Kidney capillary endothelial cell (primary cell): Measurements from ENCODE around the gene PIK3C2G.

Experiments
- DNase-seq: peaks from one replicate; pipeline ENCODE4 v3.0.0-alpha.2; 2018; ENCODE audit warnings: low spot score

PIK3C2G gene

DNA sequence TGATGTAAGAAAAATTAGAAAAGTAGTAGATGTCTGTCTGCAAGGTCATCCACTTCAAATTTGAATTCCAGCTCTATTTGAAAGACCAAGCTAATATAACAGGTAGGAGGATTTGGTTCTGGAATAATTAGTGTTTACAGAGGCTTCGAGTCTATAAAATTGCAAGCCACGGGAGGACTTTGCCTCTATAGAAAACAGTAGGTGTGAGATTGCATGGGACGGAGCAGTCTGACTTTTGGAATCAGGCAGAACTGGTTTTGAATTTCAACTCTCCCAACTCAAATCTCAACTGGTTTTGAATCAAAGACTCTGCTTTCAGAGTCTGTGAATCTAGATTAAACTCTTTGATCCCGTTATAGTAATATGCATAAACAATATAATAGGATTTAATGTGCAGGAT is 82.4 kb downstream of the PIK3C2G start:
- DNase-seq: no peak

DNA sequence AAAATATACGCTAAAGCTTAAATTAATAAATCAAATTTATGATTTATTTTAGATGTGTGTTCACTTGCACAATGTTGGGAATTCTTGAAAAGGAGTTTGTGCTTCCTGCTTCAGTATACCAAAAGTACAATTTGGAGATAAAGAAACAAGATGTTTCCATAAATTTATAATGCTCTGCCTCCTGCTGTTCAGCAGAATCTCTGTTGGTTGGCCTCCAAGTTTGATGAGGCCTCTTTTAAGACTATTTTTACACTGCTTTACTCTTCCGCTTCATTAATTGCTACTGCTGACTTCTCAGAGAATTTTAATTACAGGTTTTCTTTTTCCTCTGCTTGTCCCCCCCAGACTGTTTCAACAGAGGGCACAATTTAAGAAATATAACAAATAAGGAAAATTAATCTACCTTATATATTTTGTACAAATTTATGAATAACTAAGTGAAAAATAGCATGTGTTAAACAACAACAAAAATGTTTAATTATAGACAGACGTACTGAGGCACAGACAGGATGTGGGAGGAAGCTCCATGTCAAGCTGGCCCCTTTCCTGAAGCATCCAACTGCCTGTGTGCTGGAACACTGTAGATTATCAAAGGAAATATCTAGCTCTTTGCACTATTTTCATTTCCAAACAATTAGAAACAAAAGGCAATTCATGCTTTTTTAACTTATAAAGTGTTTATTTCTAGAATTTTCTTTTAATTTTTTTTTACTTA is 83.9 kb downstream of the PIK3C2G start:
- DNase-seq: peak; percentile 6

DNA sequence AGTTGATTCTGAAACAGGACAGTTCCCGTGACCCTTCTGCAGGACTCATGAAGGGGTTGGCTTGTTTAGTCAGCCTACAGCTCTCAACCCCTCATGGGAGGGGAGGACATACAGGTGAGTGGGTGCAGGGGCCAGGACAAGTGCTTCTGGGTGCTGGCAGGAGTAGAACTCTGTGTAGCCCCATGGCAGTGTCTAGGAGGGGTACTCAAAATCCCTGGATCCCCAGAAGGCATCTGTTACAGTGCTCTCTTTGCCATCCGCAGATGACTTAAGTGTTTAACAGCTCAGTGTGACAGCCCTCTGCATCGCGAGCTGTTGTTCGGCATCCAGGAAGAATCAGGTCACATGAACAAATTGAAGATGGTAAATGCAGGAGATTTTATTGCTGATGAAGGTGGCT is 91.0 kb downstream of the PIK3C2G start:
- DNase-seq: no peak

DNA sequence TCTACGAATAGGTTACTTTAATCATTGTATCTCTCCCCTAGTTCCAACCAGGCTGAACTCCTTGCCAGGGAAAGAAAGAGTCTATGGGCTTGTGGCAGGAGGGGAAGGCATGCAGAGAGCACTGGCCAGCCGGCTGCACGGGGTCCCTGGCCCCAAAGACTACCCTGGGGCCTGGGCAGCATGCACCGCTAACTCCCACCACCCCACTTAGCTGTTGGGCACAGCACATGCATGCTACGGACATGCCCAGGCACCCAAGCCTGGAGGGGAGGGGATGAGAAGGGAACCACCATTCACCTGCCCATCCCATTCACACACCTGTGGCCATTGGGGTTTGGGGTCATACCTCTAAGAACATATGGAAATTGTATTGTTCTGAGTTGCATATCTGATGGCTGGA is 94.1 kb downstream of the PIK3C2G start:
- DNase-seq: no peak

DNA sequence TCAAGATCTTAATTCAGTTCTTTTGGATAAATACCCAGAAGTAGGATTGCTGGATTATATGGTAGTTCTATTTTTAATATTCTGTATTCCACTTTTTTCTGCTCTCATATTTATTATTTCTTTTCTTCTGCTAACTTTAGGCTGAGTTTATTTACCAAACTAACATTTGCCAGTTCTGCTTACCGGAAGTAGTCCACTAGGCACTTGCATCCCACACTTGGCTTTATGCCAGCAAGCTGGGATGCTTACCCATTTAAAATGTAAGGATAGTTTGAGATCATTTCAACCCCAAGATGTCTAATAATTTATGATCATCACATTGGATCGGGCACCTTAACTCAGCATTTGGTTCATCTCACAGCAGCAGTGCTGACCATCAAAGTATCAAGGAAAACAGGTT is 96.8 kb downstream of the PIK3C2G start:
- DNase-seq: no peak

DNA sequence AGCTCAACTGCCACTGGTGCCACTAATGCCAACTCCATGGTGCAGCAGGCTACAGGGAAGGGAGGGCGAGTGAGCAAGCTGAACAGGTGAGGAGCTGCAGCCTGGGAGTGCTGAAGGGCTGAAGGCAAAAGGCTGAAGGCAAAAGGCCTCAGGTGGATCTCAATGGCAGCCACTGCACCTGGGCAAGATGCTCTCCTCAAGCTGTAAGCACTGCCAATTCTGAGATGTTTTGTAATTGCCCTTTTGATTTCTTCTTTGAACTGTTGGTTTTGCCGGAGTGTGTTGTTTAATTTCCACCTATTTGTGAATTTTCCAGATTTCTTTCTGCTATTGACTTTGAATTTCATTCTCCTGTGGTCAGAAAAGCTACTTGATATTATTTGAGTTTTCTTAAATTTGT is 97.6 kb downstream of the PIK3C2G start:
- DNase-seq: no peak

DNA sequence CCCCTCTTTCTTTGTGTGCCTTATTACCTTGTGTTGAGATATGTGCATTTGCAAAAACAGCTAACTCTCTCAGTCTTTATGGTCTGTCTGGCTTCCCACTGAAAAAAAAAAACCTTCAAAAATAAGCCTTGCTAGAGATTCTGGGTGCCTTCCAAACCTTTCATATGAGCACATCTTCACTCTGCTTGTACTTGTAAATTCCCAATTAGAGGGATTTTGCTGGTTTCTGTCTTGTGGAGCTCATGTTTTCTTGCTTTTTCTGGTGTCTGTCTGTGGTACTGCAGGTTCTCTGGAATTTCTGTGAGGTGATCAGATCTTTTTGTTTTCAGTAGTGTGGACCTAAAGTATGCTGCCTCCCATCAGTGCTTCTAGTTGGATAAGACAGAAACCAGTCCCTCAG is 100.1 kb downstream of the PIK3C2G start:
- DNase-seq: no peak

DNA sequence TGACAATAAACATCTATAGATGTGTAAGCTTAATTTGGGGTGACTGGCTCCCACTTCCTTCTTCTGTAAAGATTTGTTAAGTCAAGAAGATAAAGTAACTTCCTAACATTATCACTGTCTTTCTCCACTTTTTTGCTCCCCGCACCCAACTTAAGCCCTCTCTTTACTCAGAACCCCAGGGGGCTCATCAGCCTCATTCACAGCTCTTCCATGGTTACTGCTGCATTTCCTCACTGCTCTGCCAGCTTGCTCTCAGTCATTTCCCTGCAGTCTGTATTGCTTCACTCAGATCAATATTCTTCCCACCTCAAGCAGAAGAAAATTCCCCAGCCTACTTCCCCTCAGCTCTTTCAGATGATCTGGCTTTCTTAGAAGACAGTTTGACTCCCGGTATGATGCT is 102.0 kb downstream of the PIK3C2G start:
- no peak for DNase-seq

DNA sequence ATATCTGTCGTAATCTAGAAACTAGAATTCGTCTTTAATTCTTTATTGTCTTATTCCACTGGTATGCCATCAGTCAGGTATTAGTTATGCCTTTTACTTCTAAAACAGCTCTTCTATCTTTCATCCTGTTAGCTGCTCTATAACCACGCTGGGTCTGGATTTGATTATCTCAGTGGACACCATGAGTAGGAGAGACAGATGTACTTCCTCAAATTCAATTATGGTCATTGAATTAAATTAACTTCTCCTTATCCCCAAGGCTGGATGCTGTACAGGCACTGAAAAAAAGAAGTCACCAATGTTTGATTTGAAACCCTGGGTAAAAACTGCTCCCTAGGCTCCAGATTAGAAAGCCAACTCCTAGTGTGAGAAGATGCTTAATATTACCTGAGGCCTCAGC is 107.3 kb downstream of the PIK3C2G start:
- no peak for DNase-seq

DNA sequence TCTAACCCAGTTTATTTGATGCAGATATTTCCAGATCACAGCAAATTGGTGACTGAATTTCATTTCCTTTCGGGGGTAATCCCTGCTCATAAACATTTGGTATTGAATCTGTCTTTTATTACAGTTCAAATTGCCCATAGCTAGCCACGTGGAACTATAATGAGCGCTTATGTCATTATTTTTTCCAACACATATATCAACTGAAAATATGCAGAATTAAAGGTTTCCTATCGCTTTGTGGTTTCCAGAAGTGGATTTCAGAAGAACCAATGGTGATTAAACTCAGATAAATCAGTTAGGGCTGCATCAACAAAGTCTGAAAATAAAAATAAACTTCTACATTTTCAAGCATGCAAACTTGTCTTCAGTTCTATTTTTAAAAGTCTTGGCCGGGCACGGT is 111.9 kb downstream of the PIK3C2G start:
- no peak for DNase-seq

DNA sequence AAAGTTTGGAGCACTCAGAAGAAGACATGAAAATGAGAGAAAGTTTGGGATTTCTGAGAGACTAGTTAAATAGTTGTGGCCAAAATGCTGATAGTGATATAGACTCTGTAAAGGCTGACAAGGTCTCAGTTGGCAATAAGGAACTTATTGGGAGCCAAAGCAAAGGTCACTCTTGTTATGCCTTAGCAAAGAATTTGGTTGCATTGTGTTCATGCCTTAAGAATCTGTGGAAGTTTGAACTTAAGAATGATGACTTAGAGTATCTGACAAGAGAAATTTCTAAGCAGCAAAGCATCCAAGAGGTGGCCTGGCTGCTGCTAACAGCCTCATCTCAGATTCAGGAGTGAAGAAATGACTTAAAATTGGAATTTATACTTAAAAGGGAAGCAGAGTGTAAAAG is 113.8 kb downstream of the PIK3C2G start:
- DNase-seq: no peak

DNA sequence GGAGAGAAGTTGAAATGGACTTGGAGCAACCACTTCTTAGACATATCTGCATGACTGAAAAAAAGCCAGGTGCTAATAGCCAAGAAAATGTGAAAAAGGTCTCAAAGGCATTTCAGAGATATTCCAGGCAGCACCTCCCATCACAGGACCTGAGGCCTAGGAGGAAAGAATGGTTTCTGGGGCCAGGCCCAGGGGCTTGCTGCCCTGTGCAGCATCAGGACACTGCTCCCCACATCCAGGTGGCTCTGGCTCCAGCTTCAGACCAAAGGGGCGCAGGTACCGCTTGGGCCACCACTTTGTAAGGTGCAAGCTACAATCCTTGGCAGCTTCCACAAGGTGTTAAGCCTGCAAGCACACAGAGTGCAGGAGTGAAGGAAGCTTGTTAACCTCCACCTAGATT is 114.3 kb downstream of the PIK3C2G start:
- DNase-seq: no peak

DNA sequence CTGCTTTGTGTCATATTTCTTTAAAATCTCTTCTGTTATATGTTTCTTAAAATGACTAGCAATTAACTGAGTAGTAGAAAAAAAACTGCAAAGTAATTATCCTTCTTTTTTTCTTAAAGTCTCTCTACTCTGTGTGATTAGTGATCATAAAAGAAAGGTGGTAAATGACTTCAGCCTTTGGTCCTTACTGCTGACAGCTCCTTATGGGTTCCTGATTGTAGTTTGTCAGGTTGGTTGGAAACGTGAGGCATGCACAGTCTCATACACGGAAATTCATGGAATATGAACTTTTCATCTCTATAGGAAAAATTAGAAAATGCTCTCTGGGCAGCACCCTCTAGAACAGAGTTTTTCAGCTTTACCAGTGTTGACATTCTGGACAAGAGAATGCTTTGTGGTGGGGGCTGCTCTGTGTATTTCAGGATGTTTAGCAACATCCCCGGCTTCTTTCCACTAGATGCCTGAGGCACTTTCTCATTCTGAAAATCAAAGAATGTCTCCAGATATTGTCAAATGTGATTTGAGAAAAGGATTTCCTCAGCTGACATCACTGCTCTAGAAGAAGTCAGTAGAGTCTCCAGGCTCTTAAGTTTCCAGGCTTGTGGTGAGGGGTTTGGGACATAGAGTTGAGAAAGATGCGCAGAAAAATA is 121.0 kb downstream of the PIK3C2G start:
- DNase-seq: no peak

DNA sequence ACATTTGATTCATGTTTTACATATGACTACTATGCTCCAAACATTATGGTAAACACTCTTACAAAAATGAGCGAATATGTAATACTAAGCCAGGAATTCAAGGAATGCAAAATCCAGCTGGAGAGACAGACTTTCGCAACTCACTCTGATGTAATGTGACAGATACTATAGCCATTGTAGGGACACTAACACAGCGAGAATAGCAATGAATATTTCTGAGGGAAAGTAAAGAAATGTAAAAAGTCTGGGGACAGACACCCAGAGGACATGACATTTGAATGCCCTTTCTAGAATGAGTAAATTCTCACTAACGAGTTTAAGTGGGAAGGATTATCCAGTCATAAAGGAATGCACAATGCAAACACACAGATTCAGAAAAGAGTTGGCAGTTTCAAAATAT is 121.9 kb downstream of the PIK3C2G start:
- DNase-seq: no peak

DNA sequence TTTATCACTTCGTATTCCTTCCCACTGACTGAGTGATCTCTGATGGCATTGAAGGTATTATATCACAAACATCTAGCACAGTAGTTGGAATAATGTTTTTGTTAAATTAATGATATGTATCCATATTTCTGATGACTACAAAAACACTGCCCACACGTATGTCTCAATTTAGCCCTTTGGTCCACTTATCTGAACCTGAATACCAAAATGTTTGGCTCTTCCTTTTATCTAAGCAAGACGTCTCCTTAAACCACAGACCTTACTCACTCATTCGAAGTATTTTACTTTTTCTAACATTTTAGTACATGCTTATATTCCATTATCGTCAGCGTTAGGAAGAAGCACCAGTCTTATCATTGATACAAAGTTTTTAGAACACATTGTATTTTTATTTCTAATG is 126.4 kb downstream of the PIK3C2G start:
- DNase-seq: no peak

DNA sequence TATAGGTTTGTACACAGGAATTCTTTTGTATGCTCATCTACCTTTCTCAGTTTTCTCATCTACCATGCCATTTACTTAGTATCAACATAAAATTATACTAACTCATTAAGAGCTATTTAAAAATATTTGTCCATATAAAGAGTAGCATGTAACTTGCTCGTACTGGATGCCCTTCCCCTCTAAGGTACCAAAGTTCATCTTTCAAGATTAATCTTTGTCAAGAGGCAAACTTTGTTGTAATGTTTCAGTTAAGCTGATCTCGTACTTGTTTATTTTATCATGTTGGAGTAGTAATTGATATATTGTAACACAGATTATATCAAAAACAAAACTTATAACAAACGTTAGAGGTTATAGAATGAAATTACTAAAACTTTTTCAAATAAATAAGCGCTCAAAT is 128.5 kb downstream of the PIK3C2G start:
- DNase-seq: no peak

DNA sequence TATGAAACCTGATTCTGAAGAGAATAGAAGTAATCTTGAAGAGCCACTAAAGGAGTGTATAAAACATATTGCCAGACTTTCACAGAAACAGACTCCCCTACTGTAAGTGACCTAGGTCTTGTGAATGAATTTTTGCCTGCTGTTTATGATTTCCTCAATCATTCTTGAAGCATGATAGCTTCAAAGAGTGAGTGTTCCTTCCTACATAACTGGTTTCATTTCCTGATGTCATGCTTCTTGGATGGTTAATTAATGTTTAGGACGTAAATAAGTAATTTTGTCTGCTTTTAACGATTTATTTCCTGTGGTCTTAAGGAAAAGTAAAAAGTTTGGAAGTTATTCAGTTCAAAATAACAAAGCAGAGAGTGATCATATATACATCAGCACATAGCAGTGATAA is 129.8 kb downstream of the PIK3C2G start:
- DNase-seq: no peak

DNA sequence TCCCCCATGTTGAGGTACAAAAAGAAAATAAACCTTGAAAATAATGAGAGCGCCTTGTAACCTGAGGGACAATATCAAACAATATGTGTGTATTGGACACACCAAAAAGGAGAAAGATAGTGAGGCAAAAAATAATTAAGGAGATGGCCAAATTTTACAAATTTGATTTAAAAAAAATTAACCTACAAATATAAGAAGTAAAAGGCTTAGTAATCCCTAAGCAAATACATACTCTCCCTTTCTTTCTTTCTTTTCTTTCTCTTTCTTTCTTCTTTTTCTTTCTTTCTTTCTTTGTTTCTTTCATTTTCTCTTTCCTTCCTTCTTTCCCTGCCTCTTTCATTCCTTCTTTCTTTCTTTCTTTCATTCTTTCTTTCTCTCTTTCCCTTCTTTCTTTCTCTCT is 133.4 kb downstream of the PIK3C2G start:
- DNase-seq: no peak

DNA sequence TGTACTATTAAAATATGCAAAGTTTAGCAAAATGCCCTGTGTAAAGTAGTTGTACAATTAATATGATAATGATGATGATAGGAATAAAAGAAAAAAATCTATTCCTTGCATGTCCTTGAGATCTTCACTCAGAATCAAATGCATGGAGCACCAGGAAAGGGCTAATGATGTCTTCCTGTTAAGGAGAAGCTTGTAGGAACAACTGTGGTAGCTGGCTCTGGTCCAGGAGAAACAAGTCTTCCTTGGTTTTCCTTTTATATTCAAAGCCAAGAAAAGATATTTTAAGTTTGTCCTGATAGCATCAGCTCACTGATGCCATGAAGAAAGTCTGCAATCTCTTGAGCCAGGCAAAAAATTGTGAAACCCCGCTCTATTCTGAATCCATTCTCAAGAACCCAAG is 138.9 kb downstream of the PIK3C2G start:
- no peak for DNase-seq

DNA sequence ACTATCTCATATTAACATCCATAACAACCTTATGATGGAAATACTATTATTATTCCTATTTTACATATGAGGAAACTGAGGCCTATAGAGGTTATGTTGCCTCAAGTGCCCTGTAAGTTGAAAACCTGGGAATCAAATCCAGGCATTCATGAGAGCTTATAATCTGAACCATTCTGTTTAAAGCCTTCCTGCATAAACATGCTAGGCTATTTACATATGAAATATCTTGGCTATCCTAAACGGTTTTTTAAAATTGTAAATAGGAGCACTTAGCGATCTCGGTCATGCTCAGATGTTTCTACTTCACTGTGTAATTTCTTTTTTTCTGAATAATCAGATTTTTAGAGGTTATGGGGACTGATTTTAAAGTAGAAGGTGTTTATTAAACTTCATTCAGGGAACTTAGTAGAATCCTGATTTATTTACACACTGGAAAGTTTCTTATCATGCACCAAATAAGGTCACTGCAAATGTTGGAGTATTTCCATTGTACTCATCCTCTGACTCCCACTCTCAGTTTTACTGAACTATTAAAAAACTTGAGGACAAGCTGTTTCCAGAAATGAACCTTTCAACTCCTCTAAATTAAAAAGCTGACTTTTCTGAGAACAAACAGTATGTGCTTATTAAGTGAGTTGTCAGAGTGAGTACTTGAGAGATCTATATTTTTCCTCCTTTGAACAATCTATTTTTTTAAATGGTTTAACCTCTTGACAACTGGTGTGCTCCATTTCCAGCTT is 141.7 kb downstream of the PIK3C2G start:
- no peak for DNase-seq

DNA sequence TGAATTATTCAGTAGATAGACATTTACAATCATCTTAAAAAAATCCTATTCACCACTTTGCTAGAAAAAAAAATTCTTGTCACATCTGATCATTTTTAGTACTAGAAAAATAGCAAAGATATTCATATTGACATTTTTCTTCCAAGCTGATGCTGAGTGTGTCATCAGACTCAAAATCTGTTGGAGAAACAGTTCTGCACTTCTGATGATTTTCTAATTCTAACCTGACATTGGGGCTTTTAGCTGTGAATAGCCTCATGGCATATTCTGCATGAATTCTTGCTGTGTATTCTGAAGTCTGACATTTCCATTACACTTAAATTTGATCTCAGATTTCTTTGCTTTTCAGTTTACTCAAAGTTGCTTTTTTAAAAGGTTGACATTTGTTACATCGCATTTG is 150.1 kb downstream of the PIK3C2G start:
- no peak for DNase-seq

DNA sequence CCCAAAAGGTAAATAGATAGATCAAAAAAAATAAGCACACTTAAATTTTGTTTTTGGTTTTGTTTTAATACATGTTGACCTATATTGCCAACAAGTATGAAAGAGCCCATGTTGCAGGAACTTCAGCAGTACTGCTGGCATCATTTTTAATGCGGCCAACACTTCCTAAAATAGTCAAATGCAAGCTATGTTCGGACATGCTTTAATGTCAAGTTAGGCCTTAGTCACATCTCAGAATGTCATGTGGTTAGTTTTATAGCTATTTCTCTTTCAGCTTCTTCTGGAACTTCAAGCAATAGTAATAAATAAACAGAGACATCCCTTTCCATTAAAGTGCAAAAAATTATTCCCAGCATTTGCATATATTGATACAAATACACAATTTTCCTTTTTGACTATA is 153.4 kb downstream of the PIK3C2G start:
- DNase-seq: no peak

DNA sequence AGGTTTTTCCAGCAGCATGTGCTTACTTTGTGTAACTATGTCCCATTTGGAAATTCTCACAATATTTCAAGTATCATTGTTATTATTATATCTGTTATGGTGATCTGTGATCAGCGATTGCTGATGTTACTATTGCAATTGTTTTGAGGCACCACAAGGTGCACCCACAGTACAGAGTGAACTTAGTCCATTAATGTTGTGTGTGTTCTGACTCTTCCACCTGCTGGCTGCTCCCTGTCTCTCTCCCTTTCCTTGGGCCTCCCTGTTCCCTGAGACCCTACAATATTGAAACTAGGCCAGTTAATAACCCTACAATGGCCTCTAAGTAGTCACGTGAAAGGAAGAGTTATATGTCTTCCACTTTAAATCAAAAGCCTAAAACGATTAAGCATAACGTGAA is 153.9 kb downstream of the PIK3C2G start:
- DNase-seq: no peak

DNA sequence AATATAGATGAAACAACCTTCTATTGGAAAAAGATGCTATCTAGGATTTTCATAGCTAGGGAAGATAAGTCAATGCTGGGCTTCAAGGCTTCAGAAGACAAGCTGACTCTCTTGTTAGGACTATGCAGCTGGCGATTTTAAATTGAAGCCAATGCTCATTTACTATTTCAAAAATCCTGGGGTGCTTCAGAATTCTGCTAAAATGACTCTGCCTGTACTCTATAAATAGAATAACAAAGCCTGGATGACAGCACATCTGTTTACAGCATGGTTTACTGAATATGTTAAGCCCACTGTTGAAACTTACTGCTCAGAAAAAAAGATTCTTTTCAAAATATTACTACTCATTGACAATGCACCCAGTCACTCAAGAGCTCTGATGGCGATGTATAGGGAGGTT is 155.1 kb downstream of the PIK3C2G start:
- no peak for DNase-seq
